Hepatocyte (in vitro differentiated cells): ENCODE data around the gene THAP4. TPM values are rescaled to one million over a fixed set of nuclear protein-coding genes. Genes with fewer than 3 reads are reported as not detected.

Experiments
- DNase-seq: peaks from one replicate; pipeline ENCODE4 v3.0.0-alpha.2; 2016; ENCODE audit warnings: low spot score
- H2AFZ ChIP-seq: fragments of 200-600 bp; sonication (generic); 2 replicates; pipeline ENCODE4 v1.6.0; 2016; ENCODE audit warnings: antibody characterized with exemption, mild to moderate bottlenecking
- H3K27ac ChIP-seq: fragments of 200-600 bp; sonication (generic); 2 replicates; pipeline ENCODE4 v1.5.1; 2016; ENCODE audit warnings: mild to moderate bottlenecking
- H3K27me3 ChIP-seq: fragments of 200-600 bp; sonication (generic); 2 replicates; pipeline ENCODE4 v1.6.1; 2016
- H3K36me3 ChIP-seq: fragments of 200-600 bp; sonication (generic); replicated peaks from 2 replicates; pipeline ENCODE4 v1.5.1; 2016; ENCODE audit warnings: low read depth; ENCODE audit not compliant: insufficient read depth
- H3K4me1 ChIP-seq: fragments of 200-600 bp; sonication (generic); 2 replicates; pipeline ENCODE4 v1.5.1; 2016; ENCODE audit warnings: mild to moderate bottlenecking, moderate library complexity; ENCODE audit not compliant: insufficient read depth
- H3K4me2 ChIP-seq: fragments of 200-600 bp; sonication (generic); 2 replicates; pipeline ENCODE4 v1.6.0; 2016
- H3K4me3 ChIP-seq: fragments of 200-600 bp; sonication (generic); 2 replicates; pipeline ENCODE4 v1.5.1; 2016; ENCODE audit warnings: mild to moderate bottlenecking
- H3K79me2 ChIP-seq: fragments of 200-600 bp; sonication (generic); 2 replicates; pipeline ENCODE4 v1.6.0; 2017; ENCODE audit warnings: mild to moderate bottlenecking
- H3K9me2 ChIP-seq: fragments of 200-600 bp; sonication (generic); replicated peaks from 2 replicates; pipeline ENCODE4 v1.6.0; 2017; ENCODE audit warnings: mild to moderate bottlenecking; ENCODE audit not compliant: insufficient read depth
- H3K9me3 ChIP-seq: fragments of 200-600 bp; sonication (generic); 2 replicates; pipeline ENCODE4 v1.5.1; 2016; ENCODE audit warnings: low read depth, mild to moderate bottlenecking
- H4K20me1 ChIP-seq: fragments of 200-600 bp; sonication (generic); 2 replicates; pipeline ENCODE4 v1.6.0; 2016; ENCODE audit warnings: mild to moderate bottlenecking; ENCODE audit not compliant: insufficient read depth, poor library complexity, severe bottlenecking
- CTCF ChIP-seq: fragments of 200-600 bp; sonication (generic); IDR thresholded peaks from 2 replicates; pipeline ENCODE4 v1.5.1; 2016; ENCODE audit warnings: antibody characterized with exemption, mild to moderate bottlenecking; ENCODE audit not compliant: poor library complexity
- EZH2 ChIP-seq: fragments of 200-600 bp; sonication (generic); IDR thresholded peaks from 2 replicates; pipeline ENCODE4 v1.6.1; 2016; ENCODE audit warnings: antibody characterized with exemption, mild to moderate bottlenecking, borderline replicate concordance
- EZH2phosphoT487 ChIP-seq: fragments of 200-600 bp; sonication (generic); IDR thresholded peaks from one replicate; pipeline ENCODE4 v1.6.1; 2018; ENCODE audit warnings: antibody characterized with exemption, mild to moderate bottlenecking, low read depth, moderate library complexity; ENCODE audit not compliant: unreplicated experiment, severe bottlenecking
- WGBS: methylation state at CpG from one replicate; pipeline ENCODE4 v1.1.6; 2016; ENCODE audit warnings: low lambda C conversion rate; ENCODE audit errors: missing lambda C conversion rate; 5-methylcytosine and 5-hydroxymethylcytosine counted together
- polyA plus RNA-seq: library from polyadenylated mRNA; unstranded; fragments of >200 nt; fragmentation: Nextera tagmentation; extraction: Ambion mirVana; gene quantifications from 2 replicates; pipeline ENCODE4 v1.2.1, GENCODE V29; 2016
- total RNA-seq: library from RNA; depleted of rRNA; stranded (reverse); fragments of >200 nt; gene quantifications from 2 replicates; pipeline ENCODE4 v1.2.3, GENCODE V29; 2014

Gene THAP4
- total and polyA plus RNA-seq, 2 experiments from 2014 or later: 43.2 to 58.1 TPM

DNA sequence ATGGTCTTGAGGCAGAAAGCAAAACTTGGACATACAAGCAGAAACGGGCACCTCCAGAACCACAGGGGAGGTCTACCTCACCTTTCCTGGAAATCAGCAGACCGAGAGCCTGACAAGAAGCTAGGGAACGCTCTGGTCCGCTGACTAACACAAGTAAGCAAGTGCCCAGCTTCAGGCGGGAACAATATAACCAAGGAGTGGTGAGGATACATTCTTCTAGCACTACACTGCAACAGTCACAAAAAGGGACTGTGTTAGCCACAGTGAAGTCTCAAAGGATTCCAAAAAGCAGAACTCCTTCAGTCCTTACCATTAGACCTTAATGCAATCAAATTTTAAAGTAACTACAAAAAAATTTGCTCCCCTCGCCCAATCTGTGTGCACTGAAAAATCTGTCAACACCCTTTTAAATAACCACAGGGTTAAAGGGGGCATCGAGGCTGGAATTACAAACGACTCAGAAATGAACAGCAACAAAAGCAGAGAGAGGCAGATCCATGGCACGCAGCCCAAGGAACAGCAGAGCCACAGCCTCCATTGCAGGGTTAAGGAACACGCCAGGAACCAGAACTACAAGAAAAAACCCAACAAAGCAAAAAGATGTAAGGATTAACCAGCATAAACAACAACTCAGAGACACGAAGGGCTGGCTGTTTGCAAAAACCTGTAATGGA, 7.1 kb downstream of the THAP4 start:
- WGBS: 71% methylated on average over 11 of the region's 11 CpGs
- no peak for TF ChIP-seq EZH2phosphoT487
- TF ChIP-seq EZH2: no peak
- no peak for TF ChIP-seq CTCF
- Histone ChIP-seq H3K9me3 (no peaks in the 10 kb centered on the region), H3K4me2 (no peak overlapping the region), H3K27me3 (no peaks in the 10 kb centered on the region), H2AFZ (no peak overlapping the region), H3K36me3 (no peaks in the 10 kb centered on the region), H3K4me1 (no peaks in the 10 kb centered on the region), H3K27ac (peak overlapping the region; percentile 20), H4K20me1 (peaks cover 14% of the 10 kb centered on the region), H3K79me2 (peaks cover 98% of the 10 kb centered on the region), H3K9me2 (no peaks in the 10 kb centered on the region), H3K4me3 (no peak overlapping the region)
- DNase-seq: no peak

DNA sequence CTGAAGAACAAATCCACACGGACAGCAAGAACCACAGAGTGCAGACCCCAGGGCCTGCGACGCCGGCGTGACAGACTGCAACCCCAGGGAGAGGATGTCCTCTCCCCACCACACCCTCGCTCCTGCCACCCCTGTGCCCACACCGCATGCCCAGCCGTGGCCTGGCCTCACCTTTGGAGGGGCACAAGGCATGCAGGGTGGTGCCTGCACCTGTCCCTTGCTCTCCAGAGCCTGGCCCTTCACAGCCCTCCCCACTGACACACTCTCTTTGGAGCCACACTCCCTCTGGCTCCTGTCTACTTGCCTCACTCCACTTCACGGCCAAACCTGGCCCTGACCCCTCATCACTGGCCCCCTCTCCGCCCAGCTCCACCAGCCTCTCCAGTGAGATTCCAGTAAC, 9.3 kb downstream of the THAP4 start:
- peaks cover 5% of the 10 kb centered on the region for H4K20me1 ChIP-seq
- peaks cover 97% of the 10 kb centered on the region for H3K79me2 ChIP-seq
- WGBS: 92% methylated on average over 10 of the region's 10 CpGs

DNA sequence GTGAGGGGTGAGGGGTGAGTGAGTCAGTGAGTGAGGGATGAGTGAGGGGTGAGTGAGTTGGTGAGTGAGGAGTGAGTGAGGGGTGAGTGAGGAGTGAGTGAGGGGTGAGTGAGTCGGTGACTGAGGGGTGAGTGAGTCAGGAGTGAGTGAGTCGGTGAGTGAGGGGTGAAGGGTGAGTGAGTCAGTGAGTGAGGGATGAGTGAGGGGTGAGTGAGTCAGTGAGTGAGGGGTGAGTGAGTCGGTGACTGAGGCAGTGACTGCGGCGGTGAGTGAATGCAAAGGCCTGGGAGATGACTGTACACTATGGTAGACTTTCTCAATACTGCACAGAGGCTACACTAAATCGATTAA, 16.6 kb downstream of the THAP4 start:
- no peaks in the 10 kb centered on the region for H3K9me3 ChIP-seq
- 96% methylated on average over 5 of the region's 6 CpGs for WGBS
- TF ChIP-seq EZH2: no peak
- no peak for TF ChIP-seq CTCF
- TF ChIP-seq EZH2phosphoT487: no peak
- no peaks in the 10 kb centered on the region for H3K9me2 ChIP-seq
- H3K4me3 ChIP-seq: no peak overlapping the region
- H3K27ac ChIP-seq: no peak overlapping the region
- no peak overlapping the region for H2AFZ ChIP-seq
- no peaks in the 10 kb centered on the region for H3K27me3 ChIP-seq
- no peak for DNase-seq
- peaks cover 77% of the 10 kb centered on the region for H3K79me2 ChIP-seq
- H3K36me3 ChIP-seq: no peaks in the 10 kb centered on the region
- H3K4me2 ChIP-seq: no peak overlapping the region
- H3K4me1 ChIP-seq: no peaks in the 10 kb centered on the region
- no peaks in the 10 kb centered on the region for H4K20me1 ChIP-seq

More for the DNA sequence above, 9.3 kb downstream of the THAP4 start:
- Histone ChIP-seq H3K4me1 (no peaks in the 10 kb centered on the region), H3K9me2 (no peaks in the 10 kb centered on the region), H3K27me3 (no peaks in the 10 kb centered on the region), H3K36me3 (no peaks in the 10 kb centered on the region), H3K9me3 (no peaks in the 10 kb centered on the region), H3K27ac (no peak overlapping the region), H3K4me2 (no peak overlapping the region), H3K4me3 (no peak overlapping the region), H2AFZ (no peak overlapping the region)
- TF ChIP-seq EZH2 (no peak), CTCF (no peak), EZH2phosphoT487 (no peak)
- no peak for DNase-seq
